ENCODE measurements around the gene CASR.
A peak's percentile ranks its signal among the peaks of the same experiment; 100 is the strongest.

The CASR gene

DNA sequence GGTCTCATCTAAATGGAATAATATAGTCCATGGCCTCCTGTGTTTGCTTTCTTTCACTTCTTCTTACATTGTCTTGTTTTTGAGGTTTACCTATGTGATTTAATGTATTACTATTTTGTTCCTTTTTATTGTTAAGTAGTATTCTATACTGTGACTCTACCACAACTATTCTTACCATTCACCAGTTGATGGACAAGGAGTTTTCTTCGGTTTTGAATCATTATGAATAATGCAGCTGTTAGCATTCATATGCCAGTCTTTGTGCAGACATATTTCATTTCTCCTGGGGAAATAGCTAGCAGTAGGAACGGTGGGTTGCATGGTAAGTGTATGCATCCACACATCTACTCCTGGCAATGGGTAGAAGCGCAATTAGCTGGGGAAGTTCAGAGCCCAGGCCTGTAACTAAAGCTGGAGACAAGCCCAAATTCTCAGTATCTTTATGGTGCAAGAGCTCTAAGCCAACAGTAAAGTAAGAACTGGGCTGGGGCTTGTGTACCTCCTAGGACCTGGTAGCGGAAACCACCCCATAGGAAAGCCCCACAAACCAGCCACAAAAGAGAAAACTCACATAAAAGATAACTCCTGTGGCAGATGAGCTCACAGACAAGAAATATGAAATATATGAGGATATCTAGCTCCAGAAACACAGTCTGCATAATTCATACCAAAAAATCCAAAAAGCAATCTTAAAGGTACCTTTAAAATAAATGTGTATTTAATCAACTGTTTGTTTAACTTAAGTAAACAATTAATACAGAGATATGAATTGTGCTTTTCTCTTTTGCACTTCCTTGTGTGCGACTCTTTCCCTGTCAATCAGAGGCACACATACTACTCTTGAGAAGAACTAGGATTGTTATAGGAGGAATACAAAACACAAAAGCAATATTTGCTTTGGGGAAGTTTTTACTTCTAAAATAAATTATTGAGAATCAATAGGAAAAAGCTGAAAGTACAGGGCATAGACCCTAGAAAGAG is 138.9 kb downstream of the CASR start:
- Histone ChIP-seq H2AK5ac (ENCODE audit: low read length) (no peak overlapping the region), H3K23ac (ENCODE audit: low read length) (no peak overlapping the region), H3K36me3 (ENCODE audit: control insufficient read depth in 1 of 2, insufficient read depth in 2 of 2, low read length in 2 of 2) (no peaks in the 10 kb centered on the region), H3K9me3 (ENCODE audit: insufficient read depth, low read depth, low read length) (no peaks in the 10 kb centered on the region), H2AFZ (ENCODE audit: insufficient read depth, low read length, poor library complexity) (no peak overlapping the region), H3K79me1 (ENCODE audit: low read length) (no peaks in the 10 kb centered on the region), H4K12ac (ENCODE audit: low read depth, low read length) (no peak overlapping the region), H4K8ac (ENCODE audit: low read depth, low read length) (no peak overlapping the region), H2BK12ac (ENCODE audit: low read length) (no peak overlapping the region), H4K91ac (ENCODE audit: low read depth, low read length) (no peak overlapping the region), H3K4ac (ENCODE audit: low read depth, low read length) (no peak overlapping the region), H3K4me1 (ENCODE audit: control insufficient read depth in 1 of 2, insufficient read depth in 2 of 2, low read length in 2 of 2) (no peaks in the 10 kb centered on the region), H2BK120ac (ENCODE audit: insufficient read depth, low read length, poor library complexity) (no peak overlapping the region), H3K4me3 (ENCODE audit: low read depth, low read length) (no peak overlapping the region), H3K4me2 (ENCODE audit: low read length) (no peak overlapping the region), H3K79me2 (ENCODE audit: control insufficient read depth, insufficient read depth, low read length, poor library complexity) (no peaks in the 10 kb centered on the region), H3K14ac (ENCODE audit: low read length) (no peak overlapping the region), H3K27ac (ENCODE audit: low read depth, low read length) (no peak overlapping the region), H2BK5ac (ENCODE audit: low read depth, low read length, poor library complexity) (no peak overlapping the region), H3K18ac (ENCODE audit: low read length) (no peak overlapping the region), H3K27me3 (ENCODE audit: insufficient read depth, low read length) (no peaks in the 10 kb centered on the region), H3K9ac (ENCODE audit: low read length) (no peak overlapping the region)
- no CpG with 5 or more reads among the region's 5 CpGs for WGBS (ENCODE audit: extremely low coverage, insufficient coverage, insufficient read length)
- DNase-seq: no peak

DNA sequence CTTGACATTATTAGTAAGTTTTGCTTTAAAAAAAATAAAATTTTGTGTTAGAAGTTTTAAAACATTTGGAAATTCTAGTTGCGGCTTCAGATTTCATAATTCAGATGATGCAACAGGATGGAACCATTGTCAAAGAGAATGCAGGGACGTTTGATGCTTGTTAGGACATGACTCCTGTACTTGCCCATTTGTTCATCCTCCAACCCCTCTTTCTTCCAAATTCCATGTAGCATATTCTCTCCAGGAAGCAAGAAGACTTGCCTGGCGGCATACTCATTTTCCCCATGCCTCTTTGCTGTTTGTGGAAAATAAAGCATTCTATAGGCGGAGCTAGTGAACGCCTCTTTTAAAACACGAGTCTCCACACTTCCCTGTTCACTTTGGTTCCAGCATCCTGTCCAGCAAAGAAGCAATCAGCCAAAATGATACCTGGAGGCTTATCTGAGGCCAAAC is 141.4 kb downstream of the CASR start, which contains the start of gene CSTA:
Gene CSTA, plus strand, starts transcription at position 378 of the 453 bp plus-strand sequence. Its CDS starts 45 bp downstream, at position 423.
- Histone ChIP-seq H3K4me2 (ENCODE audit: low read length) (no peak within 1 kb of the TSS), H2BK120ac (ENCODE audit: insufficient read depth, low read length, poor library complexity) (no peak within 1 kb of the TSS), H3K27me3 (ENCODE audit: insufficient read depth, low read length) (no peaks in the 10 kb centered on the region), H3K4me3 (ENCODE audit: low read depth, low read length) (no peak within 1 kb of the TSS), H4K91ac (ENCODE audit: low read depth, low read length) (no peak within 1 kb of the TSS), H4K8ac (ENCODE audit: low read depth, low read length) (no peak within 1 kb of the TSS), H3K27ac (ENCODE audit: low read depth, low read length) (no peak within 1 kb of the TSS), H3K18ac (ENCODE audit: low read length) (no peak within 1 kb of the TSS), H3K9me3 (ENCODE audit: insufficient read depth, low read depth, low read length) (no peaks in the 10 kb centered on the region), H3K79me2 (ENCODE audit: control insufficient read depth, insufficient read depth, low read length, poor library complexity) (no peaks in the 10 kb centered on the region), H4K12ac (ENCODE audit: low read depth, low read length) (no peak within 1 kb of the TSS), H3K4ac (ENCODE audit: low read depth, low read length) (no peak within 1 kb of the TSS), H3K79me1 (ENCODE audit: low read length) (no peaks in the 10 kb centered on the region), H2AFZ (ENCODE audit: insufficient read depth, low read length, poor library complexity) (no peak within 1 kb of the TSS), H3K9ac (ENCODE audit: low read length) (no peak within 1 kb of the TSS), H3K4me1 (ENCODE audit: control insufficient read depth in 1 of 2, insufficient read depth in 2 of 2, low read length in 2 of 2) (no peaks in the 10 kb centered on the region), H3K14ac (ENCODE audit: low read length) (no peak within 1 kb of the TSS), H3K23ac (ENCODE audit: low read length) (no peak within 1 kb of the TSS), H2BK12ac (ENCODE audit: low read length) (no peak within 1 kb of the TSS), H2AK5ac (ENCODE audit: low read length) (no peak within 1 kb of the TSS), H2BK5ac (ENCODE audit: low read depth, low read length, poor library complexity) (no peak within 1 kb of the TSS), H3K36me3 (ENCODE audit: control insufficient read depth in 1 of 2, insufficient read depth in 2 of 2, low read length in 2 of 2) (no peaks in the 10 kb centered on the region)
- DNase-seq: peak; percentile 19 to 67
- no CpG with 5 or more reads among the region's 6 CpGs for WGBS (ENCODE audit: extremely low coverage, insufficient coverage, insufficient read length)

DNA sequence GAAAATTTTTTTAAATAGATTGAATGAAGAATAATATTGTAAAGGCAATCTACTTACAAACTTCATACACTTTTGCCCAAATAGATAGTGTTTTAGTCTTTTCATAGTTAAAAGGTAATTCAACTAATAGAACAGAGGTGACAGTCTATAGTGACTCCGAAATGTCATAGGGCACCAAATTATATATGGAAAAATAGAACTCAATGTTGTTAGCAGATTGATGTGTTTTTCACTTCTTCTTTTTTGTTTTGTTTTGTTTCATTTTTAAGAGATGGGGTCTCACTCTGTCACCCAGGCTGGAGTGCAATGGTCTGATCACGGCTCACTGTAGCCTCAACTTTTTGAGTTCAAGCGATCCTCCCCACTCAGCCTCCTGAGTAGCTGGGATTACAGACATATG is 142.3 kb downstream of the CASR start:
- no peak overlapping the region for H3K4me3 ChIP-seq (ENCODE audit: low read depth, low read length)
- H3K9ac ChIP-seq (ENCODE audit: low read length): no peak overlapping the region
- no peak overlapping the region for H2BK120ac ChIP-seq (ENCODE audit: insufficient read depth, low read length, poor library complexity)
- H3K79me1 ChIP-seq (ENCODE audit: low read length): no peaks in the 10 kb centered on the region
- no peak overlapping the region for H3K27ac ChIP-seq (ENCODE audit: low read depth, low read length)
- DNase-seq: no peak
- H4K8ac ChIP-seq (ENCODE audit: low read depth, low read length): no peak overlapping the region
- no peak overlapping the region for H3K4ac ChIP-seq (ENCODE audit: low read depth, low read length)
- H2AFZ ChIP-seq (ENCODE audit: insufficient read depth, low read length, poor library complexity): no peak overlapping the region
- no peak overlapping the region for H2AK5ac ChIP-seq (ENCODE audit: low read length)
- H2BK12ac ChIP-seq (ENCODE audit: low read length): no peak overlapping the region
- H3K79me2 ChIP-seq (ENCODE audit: control insufficient read depth, insufficient read depth, low read length, poor library complexity): no peaks in the 10 kb centered on the region
- no CpG with 5 or more reads among the region's 3 CpGs for WGBS (ENCODE audit: extremely low coverage, insufficient coverage, insufficient read length)
- no peak overlapping the region for H4K91ac ChIP-seq (ENCODE audit: low read depth, low read length)
- H3K4me2 ChIP-seq (ENCODE audit: low read length): no peak overlapping the region
- no peak overlapping the region for H2BK5ac ChIP-seq (ENCODE audit: low read depth, low read length, poor library complexity)
- H3K9me3 ChIP-seq (ENCODE audit: insufficient read depth, low read depth, low read length): no peaks in the 10 kb centered on the region
- no peaks in the 10 kb centered on the region for H3K4me1 ChIP-seq (ENCODE audit: control insufficient read depth in 1 of 2, insufficient read depth in 2 of 2, low read length in 2 of 2)
- H3K14ac ChIP-seq (ENCODE audit: low read length): no peak overlapping the region
- H3K27me3 ChIP-seq (ENCODE audit: insufficient read depth, low read length): no peaks in the 10 kb centered on the region
- no peak overlapping the region for H3K23ac ChIP-seq (ENCODE audit: low read length)
- no peak overlapping the region for H4K12ac ChIP-seq (ENCODE audit: low read depth, low read length)
- H3K36me3 ChIP-seq (ENCODE audit: control insufficient read depth in 1 of 2, insufficient read depth in 2 of 2, low read length in 2 of 2): no peaks in the 10 kb centered on the region
- no peak overlapping the region for H3K18ac ChIP-seq (ENCODE audit: low read length)

DNA sequence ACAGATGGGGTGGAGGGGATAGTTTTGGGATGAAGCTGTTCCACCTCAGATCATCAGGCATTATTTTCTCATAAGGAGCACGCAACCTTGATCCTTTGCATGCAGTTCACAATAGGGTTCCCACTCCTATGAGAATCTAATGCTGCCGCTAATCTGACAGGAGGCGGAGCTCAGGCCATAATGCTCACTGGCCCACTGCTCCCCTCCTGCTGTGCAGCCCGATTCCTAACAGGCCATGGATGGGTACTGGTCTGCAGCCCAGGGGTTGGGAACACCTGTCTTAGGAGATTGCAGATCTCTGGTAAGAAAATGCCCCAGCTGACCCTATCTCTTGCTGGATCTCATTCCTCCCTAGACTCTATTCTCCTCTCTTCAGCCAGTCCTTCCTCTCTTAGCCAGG is 148.4 kb downstream of the CASR start:
- no peak for DNase-seq
- no CpG with 5 or more reads among the region's 4 CpGs for WGBS (ENCODE audit: extremely low coverage, insufficient coverage, insufficient read length)
- H3K9me3 ChIP-seq (ENCODE audit: insufficient read depth, low read depth, low read length): no peaks in the 10 kb centered on the region
- no peak overlapping the region for H2AK5ac ChIP-seq (ENCODE audit: low read length)
- no peak overlapping the region for H2BK5ac ChIP-seq (ENCODE audit: low read depth, low read length, poor library complexity)
- H2BK12ac ChIP-seq (ENCODE audit: low read length): no peak overlapping the region
- H4K8ac ChIP-seq (ENCODE audit: low read depth, low read length): no peak overlapping the region
- no peaks in the 10 kb centered on the region for H3K4me1 ChIP-seq (ENCODE audit: control insufficient read depth in 1 of 2, insufficient read depth in 2 of 2, low read length in 2 of 2)
- H3K36me3 ChIP-seq (ENCODE audit: control insufficient read depth in 1 of 2, insufficient read depth in 2 of 2, low read length in 2 of 2): no peaks in the 10 kb centered on the region
- H3K79me1 ChIP-seq (ENCODE audit: low read length): no peaks in the 10 kb centered on the region
- no peak overlapping the region for H4K91ac ChIP-seq (ENCODE audit: low read depth, low read length)
- no peak overlapping the region for H3K9ac ChIP-seq (ENCODE audit: low read length)
- H3K18ac ChIP-seq (ENCODE audit: low read length): no peak overlapping the region
- peaks cover 2% of the 10 kb centered on the region for H3K27me3 ChIP-seq (ENCODE audit: insufficient read depth, low read length)
- H3K4me2 ChIP-seq (ENCODE audit: low read length): no peak overlapping the region
- no peaks in the 10 kb centered on the region for H3K79me2 ChIP-seq (ENCODE audit: control insufficient read depth, insufficient read depth, low read length, poor library complexity)
- H2BK120ac ChIP-seq (ENCODE audit: insufficient read depth, low read length, poor library complexity): no peak overlapping the region
- no peak overlapping the region for H3K4ac ChIP-seq (ENCODE audit: low read depth, low read length)
- H3K14ac ChIP-seq (ENCODE audit: low read length): no peak overlapping the region
- H3K23ac ChIP-seq (ENCODE audit: low read length): no peak overlapping the region
- H4K12ac ChIP-seq (ENCODE audit: low read depth, low read length): no peak overlapping the region
- no peak overlapping the region for H2AFZ ChIP-seq (ENCODE audit: insufficient read depth, low read length, poor library complexity)
- H3K4me3 ChIP-seq (ENCODE audit: low read depth, low read length): no peak overlapping the region
- H3K27ac ChIP-seq (ENCODE audit: low read depth, low read length): no peak overlapping the region

Data from trophoblast cell (in vitro differentiated cells and primary cell).